ENCODE data around the gene AFAP1L1. TPM values are rescaled to one million over a fixed set of nuclear protein-coding genes. Genes with fewer than 3 reads are reported as not detected.

AFAP1L1 gene
- total RNA-seq, 1 donor from 2014 or later: 48.9 TPM

GRCh38 chr5:149326611-149327010 is 55.0 kb downstream of the AFAP1L1 start:
- DNase-seq (no peak), ATAC-seq (no peak)
- intact Hi-C loops (cut with micrococcal nuclease): no loop called here

GRCh38 chr5:149328177-149328576 is 56.5 kb downstream of the AFAP1L1 start:
- ATAC-seq (no peak), DNase-seq (no peak)
- intact Hi-C loops (cut with micrococcal nuclease): no loop called here

- DNase-seq (no peak), ATAC-seq (no peak)
- intact Hi-C loops (cut with micrococcal nuclease): no loop called here
Measured at GRCh38 chr5:149333711-149334443, 62.2 kb downstream of the AFAP1L1 start.

GRCh38 chr5:149337736-149338135 is 66.1 kb downstream of the AFAP1L1 start:
- ATAC-seq (no peak), DNase-seq (no peak)
- intact Hi-C loops (cut with micrococcal nuclease): no loop called here

- DNase-seq (no peak), ATAC-seq (no peak)
- intact Hi-C loops (cut with micrococcal nuclease): no loop called here
Measured at GRCh38 chr5:149338364-149338763, 66.7 kb downstream of the AFAP1L1 start.

GRCh38 chr5:149340920-149341319 is 69.3 kb downstream of the AFAP1L1 start:
- intact Hi-C loops (cut with micrococcal nuclease): no loop called here
- no peak for ATAC-seq

GRCh38 chr5:149341876-149342275 is 70.2 kb downstream of the AFAP1L1 start:
- intact Hi-C loops (cut with micrococcal nuclease): no loop called here
- DNase-seq (no peak), ATAC-seq (no peak)

More at GRCh38 chr5:149340920-149341319, 69.3 kb downstream of the AFAP1L1 start:
- no peak for DNase-seq

- intact Hi-C loops (cut with micrococcal nuclease): no loop called here
- DNase-seq: no peak
- no peak for ATAC-seq
Measured at GRCh38 chr5:149344151-149344550, 72.5 kb downstream of the AFAP1L1 start.

- ATAC-seq (peak; percentile 98), DNase-seq (peak; percentile 97)
- intact Hi-C loops (cut with micrococcal nuclease): no loop called here
Measured at GRCh38 chr5:149345147-149345891, 73.7 kb downstream of the AFAP1L1 start, which contains the start of gene GRPEL2. Gene GRPEL2, plus strand, starts transcription at chr5:149345499. Its CDS starts 41 bp downstream, at chr5:149345540.

- peak; percentile 1 for ATAC-seq
- DNase-seq: no peak
- intact Hi-C loops (cut with micrococcal nuclease): no loop called here
Measured at GRCh38 chr5:149345892-149346222, 74.2 kb downstream of the AFAP1L1 start.

- intact Hi-C loops (cut with micrococcal nuclease): no loop called here
- ATAC-seq (no peak), DNase-seq (no peak)
Measured at GRCh38 chr5:149348518-149348917, 76.9 kb downstream of the AFAP1L1 start.

- ATAC-seq (no peak), DNase-seq (no peak)
- intact Hi-C loops (cut with micrococcal nuclease): no loop called here
Measured at GRCh38 chr5:149349382-149349781, 77.7 kb downstream of the AFAP1L1 start.

GRCh38 chr5:149352169-149352568 is 80.5 kb downstream of the AFAP1L1 start:
- DNase-seq (no peak), ATAC-seq (peak; percentile 69)
- intact Hi-C loops (cut with micrococcal nuclease): no loop called here

- DNase-seq (no peak), ATAC-seq (no peak)
- intact Hi-C loops (cut with micrococcal nuclease): no loop called here
Measured at GRCh38 chr5:149353911-149354310, 82.3 kb downstream of the AFAP1L1 start.

GRCh38 chr5:149355688-149356087 is 84.0 kb downstream of the AFAP1L1 start:
- DNase-seq (no peak), ATAC-seq (no peak)
- intact Hi-C loops (cut with micrococcal nuclease): no loop called here

GRCh38 chr5:149356391-149356790 is 84.7 kb downstream of the AFAP1L1 start:
- ATAC-seq (no peak), DNase-seq (no peak)
- intact Hi-C loops (cut with micrococcal nuclease): no loop called here

GRCh38 chr5:149357370-149358293 is 86.0 kb downstream of the AFAP1L1 start, which contains the start of gene PCYOX1L:
Gene PCYOX1L, plus strand, starts transcription at chr5:149358046. Its CDS starts 23 bp downstream, at chr5:149358069.
- ATAC-seq (peak; percentile 100), DNase-seq (peak; percentile 99)
- intact Hi-C loops (cut with micrococcal nuclease): no loop called here

- DNase-seq: peak; percentile 63
- ATAC-seq: peak; percentile 49
- intact Hi-C loops (cut with micrococcal nuclease): no loop called here
Measured at GRCh38 chr5:149358294-149358651, 86.6 kb downstream of the AFAP1L1 start.

- DNase-seq (no peak), ATAC-seq (no peak)
- intact Hi-C loops (cut with micrococcal nuclease): no loop called here
Measured at GRCh38 chr5:149358868-149359495, 87.3 kb downstream of the AFAP1L1 start.
